Measurements from ENCODE around the gene TRIM17.
A peak's percentile ranks its signal among the peaks of the same experiment; 100 is the strongest.

The TRIM17 gene

GRCh38 chr1:228455715-228456114 lies 39.1 kb upstream of the TRIM17 start:
- FAIRE-seq (no peak), DNase-seq (ENCODE audit: insufficient read length, low spot score) (no peak)
- TF ChIP-seq CTCF (IDR thresholded peaks at IDR 0.05; ENCODE audit: insufficient read depth, missing control alignments) = peak; percentile 27

GRCh38 chr1:228454238-228454637 lies 37.6 kb upstream of the TRIM17 start:
- TF ChIP-seq CTCF (IDR thresholded peaks at IDR 0.05; ENCODE audit: insufficient read depth, missing control alignments) = no peak
- FAIRE-seq (no peak), DNase-seq (ENCODE audit: insufficient read length, low spot score) (no peak)

GRCh38 chr1:228453614-228454013 lies 37.0 kb upstream of the TRIM17 start:
- no peak for TF ChIP-seq CTCF (IDR thresholded peaks at IDR 0.05; ENCODE audit: insufficient read depth, missing control alignments)
- no peak for FAIRE-seq
- no peak for DNase-seq (ENCODE audit: insufficient read length, low spot score)

GRCh38 chr1:228453022-228453560 lies 36.4 kb upstream of the TRIM17 start:
- TF ChIP-seq CTCF (IDR thresholded peaks at IDR 0.05; ENCODE audit: insufficient read depth, missing control alignments) = no peak
- FAIRE-seq = no peak

GRCh38 chr1:228452194-228453021 lies 35.7 kb upstream of the TRIM17 start:
- FAIRE-seq = no peak
- DNase-seq (ENCODE audit: insufficient read length, low spot score) = no peak
- TF ChIP-seq CTCF (IDR thresholded peaks at IDR 0.05; ENCODE audit: insufficient read depth, missing control alignments) = no peak

More at GRCh38 chr1:228453022-228453560, 36.4 kb upstream of the TRIM17 start:
- no peak for DNase-seq (ENCODE audit: insufficient read length, low spot score)

GRCh38 chr1:228450200-228450599 lies 33.5 kb upstream of the TRIM17 start:
- no peak for TF ChIP-seq CTCF (IDR thresholded peaks at IDR 0.05; ENCODE audit: insufficient read depth, missing control alignments)
- FAIRE-seq = no peak
- DNase-seq (ENCODE audit: insufficient read length, low spot score) = no peak

- FAIRE-seq = no peak
- TF ChIP-seq CTCF (IDR thresholded peaks at IDR 0.05; ENCODE audit: insufficient read depth, missing control alignments) = no peak
- DNase-seq (ENCODE audit: insufficient read length, low spot score) = no peak
Observed at GRCh38 chr1:228448372-228448771, 31.7 kb upstream of the TRIM17 start.
